ENCODE results near the gene TMX4.
A peak's percentile ranks its signal among the peaks of the same experiment; 100 is the strongest.

TMX4 gene

DNA sequence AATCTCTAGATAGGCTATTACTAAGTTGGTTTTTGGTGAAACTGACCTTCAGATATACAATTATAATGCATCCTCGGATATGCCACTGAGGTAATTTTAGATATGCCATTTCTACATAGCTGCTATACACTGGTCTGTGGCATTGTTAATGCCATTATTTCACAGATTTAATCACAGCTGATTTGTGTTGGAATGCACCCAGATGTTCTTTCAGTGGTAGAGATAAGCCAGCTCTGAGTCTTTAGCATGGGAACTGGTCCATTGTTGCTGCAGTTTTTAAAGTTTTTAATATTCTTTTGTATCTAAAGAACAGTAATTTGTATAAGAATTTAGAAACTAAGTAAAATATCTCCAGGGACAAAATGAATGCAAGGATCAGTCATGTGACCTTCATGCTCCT, 6.8 kb downstream of the TMX4 start:
- DNase-seq, result no peak

DNA sequence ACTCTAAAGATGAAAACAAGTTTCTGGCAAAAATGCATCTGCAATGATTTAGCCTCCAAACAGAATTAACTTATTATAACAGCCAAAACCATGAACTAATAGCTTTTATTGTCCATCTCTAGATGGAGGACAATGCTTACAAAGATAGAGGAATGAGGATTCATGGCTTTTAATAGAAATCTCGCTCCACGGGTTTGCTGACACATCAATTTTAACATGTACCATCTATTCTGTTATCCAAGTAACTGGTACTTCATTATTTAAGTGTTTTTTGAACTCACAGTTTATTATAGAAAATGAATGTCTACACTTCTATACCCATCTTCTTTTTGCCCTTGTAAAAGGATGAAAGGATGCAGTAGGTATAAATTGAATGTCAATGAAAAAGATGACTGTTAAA, 10.8 kb downstream of the TMX4 start:
- DNase-seq, result no peak

DNA sequence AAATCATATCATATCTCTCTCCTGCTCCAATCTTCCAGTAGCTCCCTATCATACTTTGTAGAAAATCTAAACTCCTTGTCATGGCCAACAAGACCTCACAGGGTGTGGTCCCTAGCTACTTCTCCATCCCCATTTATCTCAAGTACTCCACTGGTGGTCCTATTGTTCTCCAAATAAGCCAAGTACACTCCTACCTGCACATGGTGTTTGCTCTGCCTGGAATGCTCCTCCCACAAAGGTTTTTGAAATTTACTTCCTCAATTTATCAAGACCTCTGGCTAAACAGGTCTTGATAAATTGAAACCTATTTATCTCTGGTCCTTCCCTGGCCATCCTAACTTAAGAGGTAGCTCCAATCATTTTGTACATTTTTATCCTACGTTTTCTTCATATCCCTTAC, 12.1 kb downstream of the TMX4 start:
- DNase-seq, result no peak

DNA sequence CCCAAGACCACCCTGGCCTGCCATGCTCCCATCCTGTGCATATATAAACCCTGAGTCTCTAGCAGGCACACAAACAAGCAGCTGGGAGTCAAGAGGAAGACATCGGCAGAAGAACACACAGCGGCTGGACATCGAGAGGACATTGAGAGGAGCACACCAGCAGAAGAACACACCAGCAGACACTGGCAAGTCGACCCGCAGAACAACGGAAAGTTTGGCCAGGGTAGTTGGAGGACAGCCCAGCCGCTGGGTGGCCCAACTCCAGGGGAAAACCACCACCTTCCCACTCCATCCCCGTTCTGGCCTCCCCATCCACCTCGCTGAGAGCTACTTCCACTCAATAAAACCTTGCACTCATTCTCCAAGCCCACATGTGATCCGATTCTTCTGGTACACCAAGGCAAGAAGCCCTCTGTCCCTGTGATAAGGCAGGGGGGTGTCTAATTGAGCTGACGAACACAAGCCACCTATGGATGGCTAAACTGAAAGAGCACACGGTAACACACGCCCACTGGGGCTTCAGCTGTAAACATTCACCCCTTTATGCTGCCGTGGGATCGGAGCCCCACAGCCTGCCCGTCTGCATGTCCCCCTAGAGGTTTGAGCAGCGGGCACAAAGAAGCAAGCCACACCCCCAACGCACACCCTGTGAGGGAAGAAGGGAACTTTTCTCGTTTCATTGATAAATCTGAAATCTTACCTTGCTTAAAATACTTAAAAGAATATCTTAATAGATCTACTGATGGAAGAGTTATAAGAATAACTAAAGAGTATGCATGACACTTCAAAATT, 13.8 kb downstream of the TMX4 start:
- DNase-seq, result no peak

DNA sequence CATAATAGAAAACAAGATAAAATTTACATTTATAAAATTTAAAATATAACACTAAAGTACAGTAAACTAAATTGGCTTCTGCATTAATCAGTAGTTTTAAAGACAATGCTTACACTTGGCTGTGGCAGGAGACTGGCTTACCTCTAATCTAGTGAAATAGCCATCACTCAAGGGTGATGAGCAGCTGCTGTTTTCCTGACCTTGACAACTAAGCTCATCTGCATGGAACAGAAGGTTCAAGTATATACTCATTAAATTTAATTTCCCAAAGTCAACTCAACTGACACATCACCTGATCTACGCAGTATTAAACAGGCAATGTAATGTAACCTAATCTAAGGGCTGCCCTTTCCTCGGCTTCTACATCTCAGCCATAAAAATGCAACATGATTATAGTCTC, 14.5 kb downstream of the TMX4 start:
- no peak for DNase-seq

DNA sequence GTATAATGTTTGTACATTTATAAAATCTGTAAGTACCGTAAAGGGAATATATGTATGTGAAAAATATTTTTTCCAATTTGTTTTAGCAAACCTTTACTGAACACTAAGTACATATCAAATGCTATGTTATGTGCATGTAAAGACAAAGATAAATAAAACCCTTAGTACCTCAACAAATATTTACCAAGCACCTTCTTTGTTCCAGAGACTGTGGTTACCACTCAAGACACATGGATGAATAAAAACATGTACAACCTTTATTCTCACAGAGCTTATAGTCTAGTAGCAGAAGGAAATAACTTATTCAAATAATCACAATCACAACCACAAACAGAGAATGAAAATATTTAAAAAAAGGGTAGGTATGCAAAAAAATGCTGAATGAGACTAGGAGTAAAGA, 17.5 kb downstream of the TMX4 start:
- no peak for DNase-seq

DNA sequence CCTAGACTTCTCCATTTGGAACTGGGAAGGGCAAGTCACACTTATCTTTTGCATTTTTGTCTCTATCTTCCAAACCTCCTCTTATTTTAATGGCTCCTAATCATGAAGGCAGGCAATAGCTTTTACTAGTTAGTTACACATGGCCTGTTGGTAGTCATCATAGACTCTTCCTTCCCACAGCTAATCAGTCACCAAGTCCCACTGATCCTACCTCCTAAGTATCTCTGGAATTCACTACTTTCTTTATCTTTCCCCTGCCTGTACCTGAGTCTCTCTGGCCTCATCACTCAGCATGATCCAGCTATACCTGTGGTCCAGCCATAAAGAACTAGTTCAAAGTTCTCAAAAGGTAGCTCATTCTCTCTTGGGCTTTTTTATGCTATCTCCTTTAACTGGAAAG, 18.8 kb downstream of the TMX4 start:
- no peak for DNase-seq

DNA sequence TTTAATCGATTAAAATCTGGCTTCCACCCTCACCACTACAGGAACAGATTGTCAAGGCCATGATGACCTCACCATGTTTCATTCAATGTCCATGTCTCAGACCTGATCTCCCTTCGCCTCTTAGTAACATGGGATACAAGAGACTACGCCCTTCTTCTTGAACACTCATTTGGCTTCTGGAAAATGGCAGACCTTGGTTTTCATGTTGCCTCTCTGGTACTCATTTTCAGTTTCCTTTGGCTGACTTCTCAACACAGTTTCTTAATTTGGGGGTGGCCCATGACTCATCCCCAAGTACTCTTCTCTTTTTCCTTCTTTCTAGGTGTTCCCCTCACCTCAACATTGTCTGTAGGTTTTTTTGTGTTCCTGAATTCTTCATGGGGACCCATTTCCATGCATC, 22.7 kb downstream of the TMX4 start:
- DNase-seq, result no peak

DNA sequence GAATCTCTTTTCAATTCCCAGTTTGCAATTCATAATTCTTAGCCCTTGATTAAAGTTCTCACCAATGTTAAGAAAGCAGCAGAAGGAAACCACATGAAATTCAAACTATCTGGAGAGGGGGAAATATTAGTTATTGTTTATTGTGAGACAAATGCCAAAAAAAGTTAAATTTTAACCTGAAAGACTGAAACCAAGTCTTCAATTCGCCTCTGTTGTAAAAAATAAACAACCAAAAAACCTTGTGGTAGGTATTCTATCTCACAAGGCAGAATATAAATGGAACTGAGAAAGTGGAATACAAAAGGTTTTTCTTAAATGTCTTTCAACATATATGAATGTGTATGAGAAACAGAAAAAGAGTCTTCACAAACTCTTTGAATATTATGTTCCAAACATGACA, 24.8 kb downstream of the TMX4 start:
- no peak for DNase-seq

DNA sequence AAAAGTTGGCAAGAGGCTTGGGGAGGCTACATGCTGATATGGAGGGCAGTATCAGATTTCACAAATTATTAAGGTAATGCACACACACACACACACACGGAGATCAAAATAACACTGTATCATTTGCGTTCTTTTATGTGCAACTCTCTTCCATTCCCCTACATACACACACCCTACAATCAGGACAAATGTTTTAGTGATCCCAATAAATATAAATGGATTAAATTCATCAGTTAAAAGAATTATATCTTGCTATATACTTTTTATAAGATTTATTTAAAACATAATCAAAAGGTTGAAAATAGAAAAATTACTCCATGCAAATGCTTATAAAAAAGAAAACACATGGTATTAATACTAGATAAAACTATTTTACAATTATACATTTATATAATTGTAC, 25.9 kb downstream of the TMX4 start:
- no peak for DNase-seq

DNA sequence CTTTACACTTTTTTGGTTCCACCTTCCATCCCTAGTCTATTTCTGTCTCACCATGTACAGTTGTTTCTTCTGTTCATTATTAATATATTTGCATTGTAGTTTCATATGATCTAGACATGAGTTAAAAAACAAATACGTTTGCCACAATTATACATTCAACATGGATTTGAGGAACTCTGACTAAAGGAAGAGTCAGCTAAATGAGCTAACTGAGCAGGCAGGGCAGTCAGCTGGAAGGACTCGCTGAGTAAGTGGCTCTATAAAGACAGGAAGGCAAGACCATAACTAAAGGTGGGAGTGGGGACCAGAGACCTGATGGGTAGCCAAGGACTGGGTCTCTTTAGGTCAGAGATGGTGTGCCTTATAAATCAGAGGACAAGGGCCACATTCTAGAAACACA, 26.3 kb downstream of the TMX4 start:
- no peak for DNase-seq

DNA sequence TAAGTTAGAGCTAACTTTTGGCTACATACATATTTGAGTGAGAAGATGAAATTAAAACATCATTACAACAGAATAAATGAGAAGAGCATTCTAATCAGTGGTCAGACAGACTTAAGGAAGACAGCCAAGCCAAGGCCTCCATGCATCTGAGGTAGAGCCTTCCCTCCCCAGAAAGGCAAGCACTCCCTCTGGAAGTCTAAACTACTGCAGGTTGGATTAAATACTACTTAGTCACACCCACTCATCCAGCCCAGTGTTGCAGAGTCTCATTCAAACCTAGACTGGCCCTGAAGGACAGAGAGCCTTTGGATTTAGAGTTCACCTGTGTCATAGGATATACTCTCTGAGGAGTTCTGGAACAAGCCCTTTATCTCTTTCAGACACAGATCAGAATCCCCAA, 29.2 kb downstream of the TMX4 start:
- no peak for DNase-seq

DNA sequence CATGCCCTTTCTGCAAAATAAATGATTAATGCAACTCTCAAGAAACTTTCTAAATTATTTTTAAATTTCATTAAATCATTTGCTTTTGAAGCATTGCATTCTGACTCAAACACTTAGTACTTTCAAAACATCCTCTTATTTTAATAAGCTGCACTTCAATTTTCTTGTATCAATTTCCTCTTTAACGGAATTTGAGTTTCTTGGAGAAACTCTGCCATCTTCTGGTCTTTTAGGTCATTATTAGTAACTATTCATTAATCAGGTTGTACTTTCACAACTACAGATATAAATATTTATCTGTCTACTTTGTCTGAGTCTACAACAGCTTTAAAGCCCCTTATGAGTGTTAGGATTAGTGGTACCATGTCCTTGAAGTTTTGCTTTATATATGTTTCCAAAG, 30.2 kb downstream of the TMX4 start:
- no peak for DNase-seq

DNA sequence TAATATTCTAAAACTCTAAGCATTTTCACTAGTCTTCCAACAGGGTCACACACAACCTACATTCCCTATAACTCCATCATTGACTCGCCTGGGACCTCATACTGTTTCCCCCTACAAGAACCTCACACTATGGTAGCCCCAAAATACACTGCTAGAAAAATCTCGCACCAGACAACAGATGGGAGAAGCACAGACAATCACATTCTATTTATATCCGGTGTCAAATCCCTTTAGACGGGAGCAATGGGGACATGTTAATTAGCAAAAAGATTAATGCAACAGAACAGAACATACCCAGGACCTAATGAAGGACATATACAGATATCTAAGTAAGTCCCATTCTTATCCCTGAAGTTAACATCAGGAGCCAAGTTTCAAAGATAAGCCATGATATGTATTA, 33.6 kb downstream of the TMX4 start:
- DNase-seq, result no peak

DNA sequence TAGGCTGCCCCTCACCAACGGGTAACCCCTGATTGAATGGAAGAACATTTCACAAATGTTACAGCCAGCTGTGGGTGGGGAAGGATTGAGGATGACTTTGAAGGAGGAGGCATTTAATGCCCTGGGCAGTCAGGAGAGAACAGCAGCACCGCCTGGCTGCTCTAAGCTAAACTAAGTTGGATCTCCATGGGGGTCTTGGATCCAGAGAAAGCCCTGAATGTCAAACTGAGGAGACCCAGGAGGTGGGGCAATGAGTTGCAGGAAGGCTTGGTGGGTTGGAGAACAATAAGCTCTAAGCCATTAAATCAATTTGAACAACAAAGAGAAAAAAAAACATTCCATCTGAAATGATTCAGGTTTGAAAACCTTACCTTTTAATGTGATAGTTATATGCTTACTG, 35.4 kb downstream of the TMX4 start:
- DNase-seq, result no peak

DNA sequence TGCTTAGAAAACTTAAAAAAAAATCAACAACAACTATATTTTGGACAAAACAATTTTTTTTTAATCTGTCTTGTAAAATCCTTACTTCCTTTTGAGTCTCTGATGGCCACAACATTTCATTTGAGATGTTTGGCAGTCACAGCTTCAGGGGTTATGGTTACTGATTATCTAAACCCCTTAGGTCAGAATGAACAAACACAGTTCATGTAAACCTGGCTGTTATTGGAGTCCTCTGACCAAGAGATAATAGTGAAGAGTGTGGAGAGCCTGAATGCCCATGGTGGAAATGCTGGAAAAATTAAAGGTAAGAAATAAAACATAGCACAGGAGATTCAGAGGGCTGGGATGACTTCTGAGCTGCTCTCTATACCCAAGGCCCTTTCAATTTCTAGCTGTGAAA, 38.2 kb downstream of the TMX4 start:
- DNase-seq, result no peak

DNA sequence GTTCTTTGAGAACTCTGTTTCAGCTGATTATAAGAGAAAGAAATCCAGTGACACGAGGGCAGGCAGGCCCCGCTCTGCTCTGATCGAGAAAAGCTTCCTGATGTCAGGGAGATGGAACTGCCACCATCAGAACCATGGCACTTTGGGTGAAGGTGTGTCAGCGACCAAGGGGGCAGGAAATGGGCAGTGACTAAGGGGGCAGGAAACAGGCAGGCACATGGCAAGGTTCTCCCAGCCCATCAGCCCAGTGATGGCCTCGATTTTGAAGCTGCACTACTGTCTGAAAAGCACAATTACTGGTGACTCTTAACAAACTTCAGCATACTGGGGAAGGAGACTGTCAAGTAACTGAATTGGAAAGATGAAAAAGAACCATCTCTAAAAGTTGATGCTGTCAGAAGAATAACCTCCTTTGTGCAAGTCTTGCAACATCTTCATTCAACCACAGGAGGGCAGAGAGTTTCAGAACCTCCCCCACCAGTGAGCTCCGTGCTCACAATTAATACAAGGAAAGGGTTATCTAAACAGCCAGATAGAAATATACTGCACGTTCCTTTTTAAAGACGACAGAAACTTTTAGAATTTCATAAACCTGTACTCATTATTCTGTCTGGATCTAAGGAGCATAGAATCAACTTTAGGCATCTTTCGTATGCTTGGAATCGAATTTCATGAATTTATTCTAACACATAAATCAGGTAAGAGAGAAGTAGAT, 39.1 kb downstream of the TMX4 start:
- peak; percentile 33 for DNase-seq

DNA sequence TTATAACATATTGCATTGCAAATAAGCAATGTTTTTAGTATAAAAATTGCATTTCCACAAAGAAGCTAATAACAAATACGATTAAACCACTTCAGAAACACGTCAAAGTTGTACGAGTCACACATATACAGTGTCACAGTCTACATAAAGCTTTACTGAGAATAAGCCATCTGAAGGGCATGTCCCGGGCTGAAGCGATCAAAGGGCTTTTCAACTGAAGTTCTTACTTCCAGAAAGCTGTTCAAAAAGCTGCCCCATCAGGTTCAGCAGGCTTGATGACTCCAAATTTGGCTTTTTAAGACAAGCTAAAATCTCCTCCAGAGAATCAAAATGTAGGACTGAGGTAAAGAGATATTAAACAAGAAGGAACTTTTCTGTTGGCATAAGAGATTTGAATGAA, 41.9 kb downstream of the TMX4 start:
- DNase-seq, result no peak

DNA sequence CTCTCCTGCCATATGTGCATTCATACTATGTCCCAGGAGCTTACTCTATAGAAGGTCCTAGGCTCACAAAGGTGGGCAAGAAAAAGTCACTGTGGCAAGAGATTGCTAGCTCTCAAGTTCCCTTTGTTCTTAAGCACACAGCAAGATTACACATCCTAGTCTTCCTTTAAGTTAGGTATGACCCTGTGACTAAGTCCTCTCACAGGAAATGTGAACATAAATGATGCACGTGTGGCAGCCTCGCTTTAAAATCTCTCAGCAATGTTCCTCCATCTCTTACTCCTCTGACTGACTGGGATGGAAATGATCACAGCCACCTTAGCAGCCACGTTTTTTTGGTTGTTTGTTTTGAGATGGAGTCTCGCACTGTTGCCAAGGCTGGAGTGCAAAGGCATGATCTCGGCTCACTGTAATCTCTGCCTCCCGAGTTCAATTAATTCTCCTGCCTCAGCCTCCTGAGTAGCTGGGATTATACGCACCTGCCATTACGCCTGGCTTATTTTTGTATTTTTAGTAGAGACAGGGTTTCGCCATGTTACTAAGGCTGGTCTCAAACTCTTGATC, 43.6 kb downstream of the TMX4 start:
- peak; percentile 7 for DNase-seq

DNA sequence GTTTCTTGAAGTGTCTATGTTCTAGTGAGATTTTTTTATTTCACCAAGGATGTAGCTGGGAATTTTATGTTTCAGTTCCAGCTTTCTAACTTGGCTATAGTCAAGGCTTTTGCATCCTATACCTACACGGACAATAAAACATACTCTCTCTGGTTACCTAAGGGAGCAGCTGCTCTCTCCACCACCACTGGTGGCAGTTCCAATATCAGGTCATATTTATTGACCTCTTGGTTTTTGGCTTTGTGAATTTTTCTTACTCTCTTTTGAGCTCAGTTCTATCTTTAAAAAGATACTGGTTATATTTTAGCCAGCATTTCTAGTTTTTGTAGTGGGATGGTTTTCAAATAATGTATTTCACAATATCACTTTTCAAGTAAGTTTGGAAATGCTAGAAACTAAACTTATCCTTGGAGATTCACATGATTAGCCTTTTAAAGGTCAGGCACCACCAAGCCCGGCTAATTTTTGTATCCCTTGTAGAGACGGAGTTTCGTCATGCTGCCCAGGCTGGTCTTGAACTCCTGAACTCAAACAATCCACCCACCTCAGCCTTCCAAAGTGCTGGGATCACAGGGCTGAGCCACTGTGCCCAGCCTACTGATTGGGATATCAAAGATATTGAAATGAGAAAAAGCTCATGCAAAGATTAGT, 44.7 kb downstream of the TMX4 start:
- DNase-seq, result no peak

DNA sequence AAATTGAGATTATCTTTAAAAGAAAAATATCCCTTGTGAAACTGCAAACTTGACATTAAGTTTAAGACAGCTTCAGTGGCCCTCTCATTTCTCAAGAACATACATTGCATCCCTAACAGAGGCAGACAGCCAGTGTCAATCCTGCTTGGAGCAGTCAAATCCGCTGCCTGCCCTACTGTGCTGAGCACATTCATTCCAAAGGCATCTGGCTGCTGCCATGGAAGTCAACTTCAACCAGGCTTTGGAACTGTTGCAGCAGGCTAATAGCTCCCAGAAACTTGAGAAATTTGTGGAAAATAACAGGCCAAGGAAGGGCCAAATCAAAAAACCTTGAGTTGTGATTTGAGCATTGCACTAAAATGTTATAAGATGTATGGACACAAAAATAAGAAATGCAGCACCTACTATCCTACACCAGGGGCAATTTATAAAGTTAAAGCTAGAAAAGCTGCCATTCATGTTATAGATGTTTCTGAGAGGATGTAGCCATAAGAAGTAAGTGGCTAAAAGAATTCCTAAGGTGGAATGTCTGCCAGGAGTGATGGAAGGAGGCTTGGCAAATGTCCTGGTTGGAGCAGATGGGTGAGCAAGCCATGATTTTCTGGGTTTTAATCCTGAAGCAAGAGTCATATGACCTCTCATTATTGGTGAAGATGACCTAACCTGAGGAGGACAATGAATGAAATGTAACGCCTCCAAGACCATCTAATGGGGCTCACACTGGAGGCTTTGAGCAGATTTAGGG, 47.9 kb downstream of the TMX4 start:
- DNase-seq, result peak; percentile 38

DNA sequence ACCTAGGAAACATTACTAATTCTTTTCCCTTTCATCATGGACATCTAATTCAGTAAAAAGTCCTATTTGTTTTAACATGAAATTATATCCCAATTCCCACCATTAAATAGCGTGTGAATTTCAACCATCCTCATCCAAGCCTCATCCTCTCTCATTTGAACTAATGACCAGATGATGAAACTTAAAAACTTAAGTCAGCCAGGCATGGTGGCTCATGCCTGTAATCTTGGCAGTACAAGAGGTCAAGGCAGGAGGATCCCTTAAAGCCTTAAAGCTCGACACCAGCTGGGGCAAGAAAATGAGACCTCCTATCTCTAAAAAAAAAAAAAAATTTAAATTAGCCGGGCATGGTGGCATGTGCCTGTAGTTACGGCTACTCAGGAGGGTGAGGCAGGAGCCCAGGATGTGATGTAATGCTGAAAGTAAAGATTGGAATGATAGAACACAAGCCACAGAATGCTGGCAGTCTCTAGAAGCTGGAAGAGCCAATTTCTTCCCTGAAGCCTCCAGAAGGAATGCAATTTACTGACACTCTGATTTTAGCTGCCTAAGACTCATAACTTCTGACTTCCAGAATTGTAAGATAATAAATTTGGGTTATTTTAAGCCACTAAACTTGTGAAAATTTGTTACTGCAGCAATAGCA, 52.2 kb downstream of the TMX4 start:
- peak; percentile 56 for DNase-seq

DNA sequence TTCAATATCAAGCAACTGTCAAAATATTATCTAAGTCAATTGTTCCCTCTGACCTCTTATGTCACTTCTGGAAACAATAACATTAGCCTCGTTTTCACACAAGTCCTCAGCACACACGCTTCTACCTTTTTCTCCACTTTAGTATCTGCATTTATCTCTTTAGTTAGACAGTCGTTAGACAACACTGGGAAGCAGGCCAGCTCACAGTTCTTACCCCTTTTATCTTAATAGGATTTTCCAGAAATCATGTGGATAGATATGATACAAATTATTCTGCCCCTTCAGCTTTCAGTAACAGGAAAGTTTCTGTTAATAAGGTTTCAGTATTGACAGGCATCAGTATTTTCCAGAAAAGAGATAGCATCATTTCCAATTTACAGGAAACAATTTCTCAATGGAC, 53.4 kb downstream of the TMX4 start:
- no peak for DNase-seq

All from fibroblast of skin of right biceps (primary cell).